BLaER1 (cell line): ENCODE results near the gene HMHB1.
A peak's percentile ranks its signal among the peaks of the same experiment; 100 is the strongest.

Experiments used
- H3K27ac ChIP-seq: shearing (Covaris generic); formaldehyde crosslinking; 2 replicates; pipeline ENCODE4 v1.8.1; 2022
- H3K27me3 ChIP-seq: shearing (Covaris generic); formaldehyde crosslinking; 2 replicates; pipeline ENCODE4 v1.8.1; 2022
- H3K36me3 ChIP-seq: shearing (Covaris generic); formaldehyde crosslinking; 2 replicates; pipeline ENCODE4 v1.8.1; 2022
- H3K4me1 ChIP-seq: shearing (Covaris generic); formaldehyde crosslinking; 2 replicates; pipeline ENCODE4 v1.8.1; 2022
- H3K4me2 ChIP-seq: shearing (Covaris generic); formaldehyde crosslinking; 2 replicates; pipeline ENCODE4 v1.8.1; 2022
- H3K4me3 ChIP-seq: shearing (Covaris generic); formaldehyde crosslinking; 2 replicates; pipeline ENCODE4 v1.8.1; 2022
- H3K9ac ChIP-seq: shearing (Covaris generic); formaldehyde crosslinking; 2 replicates; pipeline ENCODE4 v1.8.1; 2022
- H3K9me3 ChIP-seq: shearing (Covaris generic); formaldehyde crosslinking; 2 replicates; pipeline ENCODE4 v1.8.1; 2022
- H4K20me1 ChIP-seq: shearing (Covaris generic); formaldehyde crosslinking; 2 replicates; pipeline ENCODE4 v1.8.1; 2022
- Cebpa-rat ChIP-seq: shearing (Covaris generic); IDR thresholded peaks from 2 replicates; pipeline ENCODE4 v1.8.1; 2022

Gene HMHB1

GRCh38 chr5:143860211-143860610, 48.2 kb downstream of the HMHB1 start:
- Histone ChIP-seq H3K36me3 (no peaks in the 10 kb centered on the region), H3K27me3 (no peaks in the 10 kb centered on the region), H3K9me3 (0 out of 2 replicates have a peak, but pooled peaks cover 2% of the 10 kb centered on the region), H3K4me3 (no peak overlapping the region), H4K20me1 (no peaks in the 10 kb centered on the region), H3K27ac (no peak overlapping the region), H3K4me1 (peaks cover 12% of the 10 kb centered on the region), H3K4me2 (no peak overlapping the region), H3K9ac (no peak overlapping the region)
- TF ChIP-seq Cebpa-rat = no peak

GRCh38 chr5:143862271-143862670, 50.3 kb downstream of the HMHB1 start:
- Histone ChIP-seq H3K4me3 (no peak overlapping the region), H3K27ac (no peak overlapping the region), H4K20me1 (no peaks in the 10 kb centered on the region), H3K4me2 (no peak overlapping the region), H3K9ac (no peak overlapping the region), H3K9me3 (0 out of 2 replicates have a peak, but pooled peaks cover 2% of the 10 kb centered on the region), H3K36me3 (no peaks in the 10 kb centered on the region), H3K27me3 (no peaks in the 10 kb centered on the region), H3K4me1 (peaks cover 21% of the 10 kb centered on the region)
- no peak for TF ChIP-seq Cebpa-rat

- H3K27ac ChIP-seq = no peak overlapping the region
- H3K9me3 ChIP-seq = 0 out of 2 replicates have a peak, but pooled peaks cover 2% of the 10 kb centered on the region
- peaks cover 21% of the 10 kb centered on the region for H3K4me1 ChIP-seq
- no peaks in the 10 kb centered on the region for H4K20me1 ChIP-seq
- H3K9ac ChIP-seq = no peak overlapping the region
- H3K36me3 ChIP-seq = no peaks in the 10 kb centered on the region
- no peak for TF ChIP-seq Cebpa-rat
- H3K4me2 ChIP-seq = peak overlapping the region; percentile 46
- H3K27me3 ChIP-seq = no peaks in the 10 kb centered on the region
- H3K4me3 ChIP-seq = no peak overlapping the region
Measured at GRCh38 chr5:143865426-143866025, 53.6 kb downstream of the HMHB1 start.
